Testis (tissue), 2 donors: ENCODE data around the gene PITX3.

Experiments used
- CTCF ChIP-seq, 3 experiments: fragments of 450-650 bp in 2 of 3; fragments of 200-600 bp in 1 of 3; sonication (generic) in 1 of 3; IDR thresholded peaks; one replicate each; pipeline ENCODE4 v1.5.1; 2016 to 2019; ENCODE audit warnings: antibody characterized with exemption in 3 of 3, mild to moderate bottlenecking in 2 of 3, moderate library complexity in 1 of 3
- POLR2A ChIP-seq: fragments of 450-650 bp; IDR thresholded peaks from one replicate; pipeline ENCODE4 v1.6.1; 2017; ENCODE audit warnings: antibody characterized with exemption, mild to moderate bottlenecking, moderate library complexity

DNA sequence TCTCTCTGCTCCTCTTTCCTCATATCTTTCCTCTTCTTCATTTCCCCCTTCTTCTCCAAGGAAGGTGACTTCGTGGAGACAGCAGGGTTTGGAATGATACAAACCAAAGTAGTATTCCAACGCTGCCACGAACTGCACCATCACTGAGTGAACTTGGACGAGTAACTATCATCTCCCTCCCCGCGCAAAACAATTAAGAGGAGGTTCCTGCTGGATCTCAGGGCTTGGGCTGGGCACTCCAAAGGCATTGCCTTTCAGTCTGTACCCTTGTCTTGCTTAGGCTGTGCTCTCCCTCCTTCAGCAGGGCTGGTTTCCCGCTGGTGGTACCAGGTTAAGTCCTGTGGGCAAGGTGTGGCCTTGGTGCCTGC is 790 bp upstream of the PITX3 start:
- TF ChIP-seq POLR2A (no peak), CTCF (IDR thresholded peaks at IDR 0.05) (no peak)
